K562 (cell line): ENCODE results near the gene CH25H. TPM values are rescaled to one million over a fixed set of nuclear protein-coding genes. Genes with fewer than 3 reads are reported as not detected.

Experiments used
- ATAC-seq: fragments of 200-7000 bp; cut with Tn5 transposase; 3 replicates; pipeline ENCODE4 v1.9.1; 2020; ENCODE audit warnings: moderate library complexity
- BruUV-seq: library from RNA; stranded (reverse); fragments of 400-500 nt; replicated peaks from 2 replicates; lab custom pipeline; 2021; lab: Mats Ljungman, UMichigan
- CTCF ChIA-PET: fragments of 300-600 bp; formaldehyde crosslinking; extraction: SDS; loops from one replicate; lab custom pipeline; 2021; ENCODE audit warnings: low intra/inter-chr PET ratio; lab: Yijun Ruan, JAX
- POLR2A ChIA-PET: fragments of 300-600, 350-650 bp; sonication (Branson Sonifier 250); formaldehyde crosslinking; extraction: SDS; loops from one replicate; lab custom pipeline; 2021; ENCODE audit warnings: antibody characterized with exemption, inconsistent platforms; lab: Yijun Ruan, JAX
- DNase-seq, 4 experiments: peaks; one replicate each; pipeline versions ENCODE4 v3.0.0 to v3.0.0-alpha.2; 2011 to 2018; ENCODE audit warnings: low spot score in 3 of 4, mixed read lengths in 3 of 4; ENCODE audit errors: extremely low read depth in 1 of 4
- FAIRE-seq: peaks from 2 replicates; lab custom pipeline; 2011; peaks lifted over from hg19 to GRCh38; lab: Jason Lieb, UNC
- H2AFZ ChIP-seq: 2 replicates; pipeline ENCODE4 v1.6.0; 2011; ENCODE audit warnings: low read depth, low read length, control low read depth, inconsistent platforms
- H3K27ac ChIP-seq: fragments of 200-600 bp; 3 replicates; pipeline ENCODE4 v1.8.0; 2011; ENCODE audit warnings: low read depth, mild to moderate bottlenecking, control low read depth, inconsistent platforms, low read length, moderate library complexity, mixed read lengths; ENCODE audit errors: extremely low read depth
- H3K27me3 ChIP-seq, 2 experiments: fragments of 300-600 bp in 1 of 2; 2 replicates in 1 of 2; 3 replicates in 1 of 2; pipeline versions ENCODE4 v1.6.0 to v1.8.0; 2011; ENCODE audit warnings: inconsistent platforms in 2 of 2, low read length in 2 of 2, mild to moderate bottlenecking in 1 of 2, mixed read lengths in 1 of 2, moderate library complexity in 1 of 2; ENCODE audit not compliant: control insufficient read depth in 2 of 2, insufficient read depth in 2 of 2
- H3K36me3 ChIP-seq: fragments of 300-600 bp; 3 replicates; pipeline ENCODE4 v1.8.0; 2011; ENCODE audit warnings: mild to moderate bottlenecking, low read length, inconsistent platforms; ENCODE audit not compliant: control insufficient read depth, insufficient read depth
- H3K4me1 ChIP-seq, 2 experiments: fragments of 200-600 bp in 1 of 2; replicated peaks in 1 of 2; 2 replicates in 1 of 2; 3 replicates in 1 of 2; pipeline versions ENCODE4 v1.5.1 to v1.8.0; 2011; ENCODE audit warnings: inconsistent platforms in 2 of 2, low read length in 2 of 2, mild to moderate bottlenecking in 1 of 2, mixed read lengths in 1 of 2, moderate library complexity in 1 of 2; ENCODE audit not compliant: control insufficient read depth in 2 of 2, insufficient read depth in 2 of 2
- H3K4me2 ChIP-seq: 2 replicates; pipeline ENCODE4 v1.6.1; 2011; ENCODE audit warnings: low read length, control low read depth, inconsistent platforms, mixed read lengths; ENCODE audit not compliant: insufficient read depth
- H3K4me3 ChIP-seq: fragments of 200-600 bp; sonication (generic), shearing (Covaris generic); 2 replicates; pipeline ENCODE4 v1.5.1; 2016; ENCODE audit warnings: control low read depth, inconsistent platforms
- H3K79me2 ChIP-seq: fragments of 200-600 bp; 3 replicates; pipeline ENCODE4 v1.8.0; 2011; ENCODE audit warnings: low read length, inconsistent platforms; ENCODE audit not compliant: control insufficient read depth, insufficient read depth
- H3K9ac ChIP-seq, 2 experiments: 2 replicates each; pipeline versions ENCODE4 v1.6.0 to v1.6.1; 2011; ENCODE audit warnings: low read depth in 2 of 2, low read length in 2 of 2, control low read depth in 1 of 2, inconsistent platforms in 1 of 2, mild to moderate bottlenecking in 1 of 2, mixed read lengths in 1 of 2; ENCODE audit not compliant: insufficient read depth in 1 of 2
- H3K9me1 ChIP-seq: one replicate; pipeline ENCODE4 v1.6.0; 2011; ENCODE audit warnings: inconsistent platforms, mild to moderate bottlenecking, low read length, moderate library complexity; ENCODE audit not compliant: control insufficient read depth, insufficient read depth
- H3K9me3 ChIP-seq: replicated peaks from 2 replicates; pipeline ENCODE4 v1.5.1; 2011; ENCODE audit warnings: low read depth, low read length, inconsistent platforms; ENCODE audit not compliant: control insufficient read depth, insufficient read depth
- H4K20me1 ChIP-seq: replicated peaks from 2 replicates; pipeline ENCODE4 v1.6.1; 2011; ENCODE audit warnings: low read length, inconsistent platforms, mixed read lengths; ENCODE audit not compliant: control insufficient read depth, insufficient read depth
- CEBPZ ChIP-seq: fragments of 150-350 bp; IDR thresholded peaks from 2 replicates; pipeline ENCODE4 v1.6.1; 2014; ENCODE audit warnings: low read depth, mild to moderate bottlenecking, low read length, borderline replicate concordance
- E4F1 ChIP-seq: fragments of 250-450 bp; sonication (Bioruptor Pico); IDR thresholded peaks from 2 replicates; pipeline ENCODE4 v1.5.0; 2021; ENCODE audit warnings: mild to moderate bottlenecking, borderline replicate concordance
- FOXK1 ChIP-seq: sonication (generic); formaldehyde crosslinking; IDR thresholded peaks from 2 replicates; pipeline ENCODE4 v1.8.0; 2022; ENCODE audit warnings: missing genetic modification reagents, mild to moderate bottlenecking, borderline replicate concordance
- GATA2 ChIP-seq: sonication (generic); formaldehyde crosslinking; IDR thresholded peaks from 2 replicates; pipeline ENCODE4 v1.4.0; 2020; ENCODE audit warnings: mild to moderate bottlenecking, missing genetic modification reagents
- HIVEP1 ChIP-seq: fragments of 250-450 bp; sonication (Bioruptor Pico); IDR thresholded peaks from 2 replicates; pipeline ENCODE4 v1.4.0; 2020; ENCODE audit warnings: mild to moderate bottlenecking
- MCM7 ChIP-seq, 2 experiments: fragments of 450-650 bp; IDR thresholded peaks; 2 replicates each; pipeline ENCODE4 v1.6.1; 2016 to 2018
- NFE2L1 ChIP-seq: fragments of 450-650 bp; IDR thresholded peaks from 2 replicates; pipeline ENCODE4 v1.6.1; 2016; ENCODE audit warnings: missing genetic modification characterization, low read depth, mild to moderate bottlenecking, missing compliant biosample characterization, moderate library complexity, borderline replicate concordance
- SMAD4 ChIP-seq: fragments of 250-450 bp; sonication (Bioruptor Pico); conservative IDR thresholded peaks from 2 replicates; pipeline ENCODE4 v1.8.0; 2021; ENCODE audit warnings: inconsistent platforms, mild to moderate bottlenecking, moderate library complexity
- TEAD4 ChIP-seq, 2 experiments: sonication (generic) in 1 of 2; formaldehyde crosslinking in 1 of 2; IDR thresholded peaks; 2 replicates each; pipeline versions ENCODE4 v1.6.1 to v1.8.0; 2012 to 2022; ENCODE audit warnings: borderline replicate concordance in 1 of 2, inconsistent platforms in 1 of 2, low read length in 1 of 2, mild to moderate bottlenecking in 1 of 2, missing genetic modification reagents in 1 of 2
- ZBTB5 ChIP-seq: fragments of 450-650 bp; IDR thresholded peaks from 2 replicates; pipeline ENCODE4 v1.6.1; 2017; ENCODE audit warnings: antibody characterized with exemption
- ZEB2 ChIP-seq: fragments of 450-650 bp; IDR thresholded peaks from 2 replicates; pipeline ENCODE4 v1.6.1; 2016
- WGBS: fragments of 100-300 bp; shearing (Covaris generic); methylation state at CpG from one replicate; pipeline ENCODE4 v1.1.6; 2016; ENCODE audit warnings: low coverage, mixed read lengths; ENCODE audit not compliant: insufficient coverage; ENCODE audit errors: missing lambda C conversion rate; 5-methylcytosine and 5-hydroxymethylcytosine counted together
- in situ Hi-C: fragments of 300-500 bp; cut with MboI; formaldehyde crosslinking; loops from 4 replicates; pipeline ENCODE4 v1.15.0; 2018; ENCODE audit warnings: inconsistent platforms, mixed read lengths
- intact Hi-C: fragments of 100-400 bp; cut with micrococcal nuclease; formaldehyde crosslinking; loops from 2 replicates; pipeline ENCODE4 v1.14.2; 2022
- polyA plus RNA-seq, 8 experiments: library from polyadenylated mRNA; depleted of rRNA in 4 of 8; stranded (reverse) in 5 of 8; unstranded in 3 of 8; fragments of >200 nt; fragmentation: Nextera tagmentation in 2 of 8; fragmentation: Illumina TruSeq in 1 of 8; extraction: Ambion mirVana in 2 of 8; extraction: Trizol in 1 of 8; gene quantifications; 2 replicates each; pipeline versions ENCODE4 v1.2.1 to v1.2.3, GENCODE V29; 2011 to 2014; ENCODE audit warnings: inconsistent platforms in 1 of 8, missing spikeins in 1 of 8
- total RNA-seq, 7 experiments: library from RNA; depleted of rRNA in 6 of 7; stranded (reverse); fragments of >200 nt in 6 of 7; fragmentation: Illumina TruSeq in 2 of 7; extraction: Trizol in 2 of 7; gene quantifications; 2 replicates each; pipeline versions ENCODE4 v1.2.1 to v1.2.3, GENCODE V29; 2011 to 2021; ENCODE audit warnings: low replicate concordance in 1 of 7

Gene CH25H
- total and polyA plus RNA-seq, 9 of the 15 experiments (the other 6 are each of a cell fraction or from before 2014, with no cell fraction given), result not detected

GRCh38 chr10:89256340-89256739, 49.2 kb upstream of the CH25H start:
- H3K27me3 ChIP-seq, result no peaks in the 10 kb centered on the region
- H3K79me2 ChIP-seq, result no peaks in the 10 kb centered on the region
- CTCF ChIA-PET, result no interaction called here
- no peak overlapping the region for H3K4me2 ChIP-seq
- DNase-seq (no peak), ATAC-seq (no peak), FAIRE-seq (no peak)
- no TSS peak for BruUV-seq
- in situ Hi-C loops (no loop called here), intact Hi-C loops (no loop called here)
- no peaks in the 10 kb centered on the region for H3K9me3 ChIP-seq
- no peak for TF ChIP-seq HIVEP1
- TF ChIP-seq GATA2 (CRISPR knock-in tag), result no peak
- TF ChIP-seq FOXK1 (CRISPR knock-in tag), result no peak
- no peak for TF ChIP-seq MCM7 (IDR thresholded peaks at IDR 0.05)
- no peak for TF ChIP-seq ZBTB5
- TF ChIP-seq TEAD4 (IDR thresholded peaks at IDR 0.05; ENCODE audit: low read length), result no peak
- no peak for TF ChIP-seq TEAD4 (CRISPR knock-in tag; IDR thresholded peaks at IDR 0.05; ENCODE audit: borderline replicate concordance)
- TF ChIP-seq NFE2L1 (tag), result no peak
- TF ChIP-seq SMAD4, result no peak
- no peak for TF ChIP-seq CEBPZ
- TF ChIP-seq ZEB2, result no peak
- TF ChIP-seq E4F1 (CRISPR knock-in tag), result no peak
- no peak overlapping the region for H3K9ac ChIP-seq
- WGBS, result 0% methylated on average over 3 of the region's 3 CpGs
- H3K36me3 ChIP-seq, result no peaks in the 10 kb centered on the region
- H3K4me3 ChIP-seq, result no peak overlapping the region
- H2AFZ ChIP-seq, result no peak overlapping the region
- H3K27ac ChIP-seq, result no peak overlapping the region
- H4K20me1 ChIP-seq, result no peaks in the 10 kb centered on the region
- no peaks in the 10 kb centered on the region for H3K9me1 ChIP-seq
- H3K4me1 ChIP-seq, result peaks cover 0 to 6% of the 10 kb centered on the region in 2 experiments; a peak in 2 of 5 replicates
- POLR2A ChIA-PET, result no interaction called here
